GM21447 (cell line): ENCODE measurements around the gene SMAD6.

Source experiments
- ATAC-seq: cut with Tn5 transposase; IDR thresholded peaks from one replicate; pipeline ENCODE4 v1.9.1; 2021; ENCODE audit not compliant: unreplicated experiment

The SMAD6 gene

DNA sequence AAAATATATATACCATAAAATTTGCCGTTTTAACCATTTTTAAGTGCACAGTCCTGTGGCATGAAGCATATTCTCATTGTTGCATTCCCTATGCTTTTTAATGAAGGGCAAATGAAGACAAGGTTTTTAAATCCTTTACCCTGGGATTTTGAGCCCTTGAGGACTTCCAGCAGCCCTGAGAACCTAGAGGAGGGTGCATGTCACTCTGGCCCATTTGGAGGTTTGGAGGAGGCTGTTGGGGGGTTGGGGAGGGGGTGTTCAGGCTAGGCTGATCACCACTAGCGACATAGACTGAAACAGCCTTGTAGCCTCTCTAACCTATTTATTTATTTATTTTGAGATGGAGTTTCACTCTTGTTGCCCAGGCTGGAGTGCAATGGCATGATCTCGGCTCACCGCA is 86.0 kb downstream of the SMAD6 start:
- no peak for ATAC-seq

DNA sequence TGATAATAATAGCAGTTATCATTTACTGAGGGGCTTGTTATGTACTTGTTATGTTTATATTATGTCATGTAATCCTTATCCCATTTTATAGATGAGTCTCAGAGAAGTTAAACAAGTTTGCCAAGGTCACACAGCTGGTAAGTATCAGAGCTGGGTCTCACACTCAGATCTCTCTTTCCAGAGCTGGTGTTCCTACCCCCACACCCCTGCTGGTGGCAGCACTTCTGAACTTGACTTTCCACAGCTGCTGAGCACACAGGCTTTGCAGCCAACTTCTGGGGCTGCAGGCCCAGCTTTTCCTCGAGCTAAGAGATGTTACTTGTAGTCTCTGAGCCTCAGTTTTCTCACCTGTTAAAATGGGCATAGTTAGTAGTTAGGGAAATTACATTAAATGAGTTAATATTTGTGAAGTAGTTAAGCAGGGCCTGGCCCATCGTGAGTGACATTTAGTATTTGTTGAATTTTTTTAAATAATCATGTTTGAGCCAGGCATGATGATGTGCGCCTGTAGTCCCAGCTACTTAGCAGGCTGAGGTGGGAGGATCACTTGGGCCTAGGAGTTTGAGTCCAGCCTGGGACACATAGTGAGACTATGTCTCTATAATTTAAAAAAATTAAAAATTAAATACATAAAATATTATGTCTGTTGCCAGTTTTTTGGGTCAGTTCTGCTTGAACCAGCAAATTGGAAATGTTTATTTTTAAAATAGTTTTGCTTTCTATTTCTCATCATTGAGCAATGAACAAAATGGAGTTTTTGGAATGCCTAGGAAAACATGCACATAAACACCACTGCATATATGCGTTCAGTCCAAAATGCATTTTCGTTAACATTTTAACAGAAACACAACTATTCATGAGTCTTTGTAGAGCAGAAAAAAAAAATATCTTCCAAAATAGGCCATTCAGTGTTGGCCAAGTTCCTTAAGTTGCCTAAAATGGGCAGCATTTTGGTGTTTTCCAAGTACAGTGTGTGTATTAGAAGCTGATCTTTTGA is 87.3 kb downstream of the SMAD6 start:
- ATAC-seq, result no peak

DNA sequence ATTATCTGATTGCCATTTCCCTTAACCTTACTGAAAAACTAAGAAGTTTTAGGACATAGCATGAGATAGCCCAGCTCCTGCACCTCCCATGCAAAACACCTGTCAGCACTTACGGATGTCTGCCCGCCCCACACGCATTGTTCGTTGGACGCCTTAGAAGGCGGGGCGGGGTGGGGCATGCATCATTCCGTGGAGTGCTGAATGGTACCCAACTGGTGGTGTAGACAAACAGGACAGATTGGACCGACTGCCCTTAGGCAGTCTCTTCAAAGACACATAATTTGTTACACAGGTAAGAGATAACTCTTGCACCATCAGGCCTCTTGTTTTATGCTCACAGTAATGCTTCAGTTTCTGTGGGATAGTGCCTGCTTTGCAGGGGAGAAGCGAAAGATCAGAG is 93.8 kb downstream of the SMAD6 start:
- ATAC-seq, result no peak

DNA sequence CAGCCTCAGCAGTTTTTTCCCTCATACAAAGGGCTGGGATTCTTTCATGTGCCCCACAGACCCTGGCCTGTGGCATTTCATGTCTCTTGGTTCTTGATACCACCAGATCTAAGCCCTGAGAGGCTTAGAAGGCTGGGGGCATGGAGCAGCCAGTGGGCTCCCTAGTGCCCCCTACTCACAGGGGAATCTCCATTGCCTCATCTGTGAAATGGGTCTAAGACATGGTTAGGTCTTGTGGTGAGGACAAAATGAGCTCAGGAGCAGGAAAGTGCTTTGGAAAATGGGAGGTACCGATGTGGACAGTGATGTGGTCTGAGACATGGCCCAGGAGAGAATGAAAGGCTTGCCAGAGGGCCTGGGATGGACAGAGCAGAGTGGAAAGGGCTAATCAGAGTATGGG is 94.3 kb downstream of the SMAD6 start:
- no peak for ATAC-seq

DNA sequence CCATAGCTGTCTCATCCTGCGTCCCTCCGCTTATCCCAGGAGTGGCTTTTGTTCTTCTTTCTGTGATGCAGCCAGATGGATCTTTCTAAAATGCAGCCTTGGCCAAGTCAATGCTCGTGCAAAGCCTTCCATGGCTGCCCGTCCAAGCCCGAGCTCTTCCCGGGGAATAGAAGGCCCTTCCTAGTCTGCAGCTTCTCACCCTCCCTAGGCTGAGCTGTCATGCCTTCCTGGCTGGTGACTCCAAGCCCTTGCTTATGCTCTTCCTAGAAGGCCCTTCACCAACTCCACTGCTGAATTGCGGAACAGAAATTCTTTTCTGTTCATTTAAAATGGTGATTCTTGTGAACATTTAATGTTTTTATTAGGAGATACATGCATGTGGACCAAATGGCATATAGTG is 95.9 kb downstream of the SMAD6 start:
- ATAC-seq, result no peak

- no peak for ATAC-seq
These were observed 96.5 kb downstream of the SMAD6 start for GRCh38 chr15:66798426-66799061.

DNA sequence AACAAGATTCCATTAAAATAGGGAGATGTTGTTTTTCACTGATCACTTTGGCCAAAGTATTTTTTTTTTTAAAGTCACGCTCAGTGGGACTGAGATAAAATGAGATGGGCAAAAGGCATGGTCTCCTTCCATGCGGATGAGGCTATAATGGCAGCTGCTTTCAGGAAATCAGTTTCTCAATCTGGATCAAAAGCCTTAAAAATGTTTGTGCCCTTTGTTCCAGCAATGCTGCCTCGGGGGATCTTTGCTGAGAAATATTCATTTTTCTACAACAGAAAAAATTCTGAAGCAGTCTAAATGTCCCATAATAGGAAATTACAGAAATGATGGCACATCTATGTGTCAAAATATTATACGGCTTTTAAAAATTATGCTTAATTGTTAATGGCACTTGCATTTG is 97.2 kb downstream of the SMAD6 start:
- no peak for ATAC-seq

- ATAC-seq, result no peak
These were observed 98.7 kb downstream of the SMAD6 start for GRCh38 chr15:66800584-66801235.

GRCh38 chr15:66801266-66801665 is 99.2 kb downstream of the SMAD6 start:
- no peak for ATAC-seq

DNA sequence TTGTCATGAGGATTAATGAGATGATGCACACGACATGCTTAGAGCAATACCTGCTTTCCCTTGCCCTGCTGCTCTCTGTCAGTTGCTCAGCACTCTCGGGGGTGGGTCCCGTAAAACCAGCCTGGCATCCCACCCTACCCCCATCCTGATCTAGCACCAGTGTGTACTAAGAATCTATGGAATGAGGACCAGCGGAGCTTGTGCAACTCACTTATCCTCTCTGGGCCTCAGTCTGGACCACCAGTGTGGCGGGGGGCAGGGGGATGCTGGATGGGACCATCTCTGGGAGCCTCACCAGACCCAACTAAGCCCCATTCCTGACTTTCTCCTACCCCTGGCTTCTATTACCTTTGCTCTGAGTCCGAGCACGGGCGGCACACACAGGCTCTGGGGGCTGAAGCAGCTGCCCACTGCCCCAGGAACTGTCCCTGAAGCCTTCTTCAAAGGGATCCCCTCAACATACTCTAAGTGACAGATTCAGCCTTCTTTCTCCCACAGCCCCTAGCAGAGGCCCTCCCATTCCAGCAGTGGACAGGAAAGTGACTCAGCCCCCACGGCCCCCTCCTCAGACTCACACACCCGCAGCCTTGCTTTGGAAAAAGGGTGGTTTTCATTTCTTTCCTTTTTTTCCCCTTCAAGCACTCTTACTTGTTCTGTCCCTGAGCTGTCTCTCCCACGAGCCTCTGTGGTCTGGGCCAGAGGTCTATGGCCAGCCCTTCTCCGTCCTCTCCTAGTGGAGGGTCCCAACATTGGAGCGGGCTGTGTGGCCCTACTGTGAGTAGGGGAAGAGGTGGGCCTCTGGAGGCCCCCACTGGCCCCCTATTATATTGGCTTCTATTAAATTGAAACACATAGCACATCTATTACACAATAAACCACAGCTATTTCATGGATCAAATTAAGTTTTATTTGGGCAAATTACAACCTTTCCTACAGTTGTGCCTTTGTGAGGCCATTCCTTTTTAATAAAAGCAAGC is 100.3 kb downstream of the SMAD6 start:
- no peak for ATAC-seq

DNA sequence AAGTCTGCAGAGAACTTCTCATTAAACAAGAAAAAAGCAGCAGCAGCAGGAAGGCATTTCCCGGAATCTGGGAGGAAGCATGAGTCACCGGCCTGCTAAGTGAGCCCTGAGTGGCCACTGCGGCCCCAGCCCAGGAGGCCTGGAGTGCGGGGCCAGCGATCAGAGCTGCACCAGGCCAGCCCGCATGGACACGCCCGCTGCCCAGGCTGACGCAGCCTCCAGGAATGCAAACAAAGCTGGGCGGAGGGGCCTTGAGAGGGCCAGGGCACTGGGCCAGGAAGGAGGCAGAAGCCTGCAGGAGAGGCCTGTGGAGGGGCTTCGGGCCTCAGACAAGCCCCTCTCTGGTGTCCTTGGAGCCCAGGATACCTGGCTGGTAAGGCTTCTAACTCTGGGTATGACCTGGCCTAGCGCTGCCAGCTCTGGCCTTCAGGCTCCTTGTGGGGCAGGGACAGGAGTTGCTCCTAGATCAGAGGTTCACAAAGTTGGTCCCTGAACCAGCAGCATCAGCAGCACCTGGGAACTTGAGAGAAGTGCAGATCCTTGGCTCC is 101.2 kb downstream of the SMAD6 start:
- no peak for ATAC-seq

GRCh38 chr15:66803749-66804148 is 101.7 kb downstream of the SMAD6 start:
- ATAC-seq, result no peak

DNA sequence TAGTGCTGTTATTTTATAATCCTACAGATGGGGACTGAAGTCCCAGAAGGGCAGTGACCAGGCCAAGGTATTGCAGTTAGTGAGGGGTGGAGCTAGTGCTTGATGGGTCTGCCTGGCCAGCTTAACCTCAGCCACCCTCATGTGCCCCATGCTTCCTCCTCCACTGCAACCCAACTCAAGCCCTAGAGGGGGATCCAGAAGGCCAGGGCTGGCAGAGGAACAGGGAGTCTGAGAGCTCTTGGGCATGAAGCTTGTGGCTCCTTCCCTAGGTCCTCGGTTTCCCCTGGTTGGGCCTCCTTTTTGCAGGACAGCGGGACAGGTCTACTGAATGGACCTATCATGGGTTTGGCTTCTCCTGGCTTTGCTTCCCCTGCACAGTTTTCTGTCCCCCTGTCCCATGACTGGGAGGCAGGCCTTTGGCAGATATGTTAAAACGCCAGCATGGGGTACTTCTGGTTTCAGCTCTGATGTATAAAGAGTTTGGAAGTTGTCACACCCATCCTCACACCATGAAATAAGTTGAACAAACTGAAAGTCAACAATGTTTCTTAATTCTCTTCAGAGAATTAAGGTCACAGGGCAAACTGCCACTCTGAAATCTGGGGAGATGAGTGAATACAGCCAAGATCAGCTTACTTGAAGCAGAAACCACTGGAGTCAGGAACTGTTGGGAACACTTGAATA is 103.3 kb downstream of the SMAD6 start:
- ATAC-seq, result no peak

DNA sequence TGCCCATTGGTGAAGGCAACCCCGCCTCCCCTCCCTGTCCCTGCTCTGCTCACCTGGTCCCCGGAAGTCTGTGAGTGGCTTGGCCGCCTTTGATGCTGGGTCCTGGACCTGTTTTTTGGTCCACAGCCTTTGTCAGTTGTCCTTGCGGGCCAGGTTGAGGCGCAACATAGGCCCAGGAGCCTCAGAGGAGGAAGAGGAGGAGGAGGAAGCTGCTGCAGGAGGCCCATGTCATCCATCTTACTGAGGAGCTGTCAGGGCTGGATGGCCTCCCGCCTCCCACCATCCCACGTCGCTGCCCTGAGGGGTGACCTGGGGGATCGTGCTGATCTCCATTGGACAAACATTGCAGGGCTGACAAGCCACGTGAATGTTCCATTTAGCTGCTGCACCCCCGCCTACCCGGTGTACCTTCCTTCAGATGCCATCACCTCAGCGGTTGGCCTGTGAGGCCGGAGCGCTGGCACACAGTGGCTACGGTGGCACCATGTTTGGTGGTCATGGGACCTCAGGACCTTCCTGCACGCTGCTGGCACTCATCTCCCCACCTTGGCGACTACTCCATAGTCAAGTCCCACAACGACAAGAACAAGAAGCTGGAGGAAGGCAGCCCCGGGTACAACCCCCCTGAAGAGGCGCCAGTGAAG is 106.3 kb downstream of the SMAD6 start:
- no peak for ATAC-seq

DNA sequence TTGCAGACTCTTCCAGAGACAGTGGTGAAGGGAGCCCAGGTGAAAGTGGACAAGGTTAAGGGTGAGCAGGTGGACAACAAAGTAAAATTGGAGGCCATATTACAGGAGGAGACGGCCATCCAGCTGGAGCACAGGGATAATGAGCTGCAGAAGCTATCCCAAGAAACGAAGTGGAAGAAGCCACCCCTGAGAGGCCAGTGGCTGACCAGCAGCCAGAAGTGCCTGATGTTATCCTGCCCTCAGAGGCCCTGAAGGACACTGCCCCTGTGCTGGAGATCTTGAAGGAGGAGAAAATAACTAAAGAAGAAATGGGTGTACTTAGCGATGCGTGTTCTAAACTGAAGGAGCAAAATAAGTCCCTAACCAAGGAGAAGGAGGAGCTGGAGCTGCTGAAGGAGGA is 107.6 kb downstream of the SMAD6 start:
- ATAC-seq, result no peak

GRCh38 chr15:66815318-66815717 is 113.3 kb downstream of the SMAD6 start:
- no peak for ATAC-seq

DNA sequence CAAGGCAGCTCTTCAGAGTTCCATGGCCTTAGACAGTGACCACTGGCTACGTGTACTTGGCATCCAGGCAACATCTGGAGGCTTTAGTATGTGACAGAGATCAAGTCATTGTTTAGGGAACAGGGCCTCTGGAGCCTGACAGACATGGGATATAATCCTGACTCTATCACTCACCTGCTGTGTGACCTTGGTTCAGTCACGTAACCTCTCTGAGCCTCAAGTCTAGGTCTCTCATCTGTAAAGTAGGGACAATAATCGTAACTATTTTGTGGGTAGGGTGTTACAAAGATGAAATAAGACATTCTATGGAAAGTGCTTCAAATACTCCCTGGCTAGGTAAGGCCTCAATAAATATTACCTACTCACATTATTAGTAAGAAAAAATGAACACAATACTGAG is 114.2 kb downstream of the SMAD6 start:
- ATAC-seq, result no peak

- ATAC-seq, result peak; percentile 83
These were observed 117.0 kb downstream of the SMAD6 start for GRCh38 chr15:66819084-66819483.

GRCh38 chr15:66820481-66821176 is 118.6 kb downstream of the SMAD6 start:
- no peak for ATAC-seq
